Activated naive CD8-positive, alpha-beta T cell treated with anti-CD3 and anti-CD28 coated beads for 36 hours (primary cell): ENCODE results near the gene TRIP4. TPM values are rescaled to one million over a fixed set of nuclear protein-coding genes. Genes with fewer than 3 reads are reported as not detected.
A peak's percentile ranks its signal among the peaks of the same experiment; 100 is the strongest.

Experiments used
- DNase-seq: peaks from one replicate; pipeline ENCODE4 v3.0.0; 2021
- H3K27ac Mint-ChIP-seq: one replicate; pipeline ENCODE4 v1.8.0; 2022; ENCODE audit warnings: mild to moderate bottlenecking, moderate library complexity, mixed read lengths
- H3K27me3 Mint-ChIP-seq: one replicate; pipeline ENCODE4 v1.8.0; 2022; ENCODE audit warnings: mild to moderate bottlenecking, mixed read lengths
- H3K36me3 Mint-ChIP-seq: one replicate; pipeline ENCODE4 v1.8.0; 2021; ENCODE audit warnings: mild to moderate bottlenecking, mixed read lengths
- H3K4me1 Mint-ChIP-seq: one replicate; pipeline ENCODE4 v1.8.0; 2021; ENCODE audit warnings: mixed read lengths
- H3K4me3 Mint-ChIP-seq: one replicate; pipeline ENCODE4 v1.8.0; 2022; ENCODE audit warnings: mild to moderate bottlenecking, moderate library complexity, mixed read lengths
- H3K9me3 Mint-ChIP-seq: one replicate; pipeline ENCODE4 v1.8.0; 2022; ENCODE audit warnings: mixed read lengths
- total RNA-seq, 2 experiments: library from RNA; stranded (reverse); gene quantifications; one replicate each; pipeline ENCODE4 v1.2.3, GENCODE V29; 2021

TRIP4 gene
- total RNA-seq, 2 experiments from 2014 or later = 18.0 to 18.4 TPM

DNA sequence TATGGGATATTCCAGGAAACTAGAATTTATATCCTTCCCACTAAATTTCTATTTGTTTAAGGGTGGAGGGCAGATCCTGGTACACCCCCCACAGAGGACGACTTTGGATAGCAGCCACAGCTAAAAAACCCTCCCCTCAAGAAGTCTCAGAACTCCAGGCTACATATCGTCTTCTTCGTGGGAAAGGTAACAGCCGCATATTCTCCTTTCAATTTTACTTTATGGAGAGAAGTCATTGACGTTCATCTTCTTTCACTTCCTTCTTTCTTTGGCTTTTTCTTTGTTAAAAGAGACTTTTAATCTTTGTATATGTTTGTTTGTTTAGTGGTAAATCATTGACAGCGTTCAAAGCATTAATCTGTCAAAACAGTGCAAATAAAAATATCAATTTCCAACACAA, 36.3 kb downstream of the TRIP4 start:
- H3K9me3 Mint-ChIP-seq = no peaks in the 10 kb centered on the region
- H3K36me3 Mint-ChIP-seq = peaks cover 8% of the 10 kb centered on the region
- peaks cover 20% of the 10 kb centered on the region for H3K4me1 Mint-ChIP-seq
- no peak for DNase-seq
- no peaks in the 10 kb centered on the region for H3K27me3 Mint-ChIP-seq
- H3K4me3 Mint-ChIP-seq = no peak overlapping the region
- H3K27ac Mint-ChIP-seq = peak overlapping the region; percentile 0

DNA sequence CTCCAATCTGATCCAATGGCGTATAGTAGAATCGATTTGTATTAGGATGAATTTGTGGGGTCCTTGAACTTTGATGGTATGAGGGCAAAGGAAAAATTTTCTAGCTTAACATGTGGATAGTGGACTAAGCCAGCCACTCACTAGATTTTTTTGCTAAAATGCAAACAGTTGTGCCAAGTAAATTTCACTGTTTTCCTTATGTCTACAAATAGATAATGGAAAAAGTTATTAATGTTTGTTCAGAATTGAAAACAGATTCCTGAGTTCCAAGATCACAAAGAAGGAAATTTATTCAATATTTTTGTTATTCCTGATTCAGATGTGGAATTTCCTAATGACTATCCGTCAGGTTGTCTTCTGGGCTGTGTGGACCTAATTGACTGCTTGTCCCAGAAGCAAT, 37.6 kb downstream of the TRIP4 start:
- H3K4me3 Mint-ChIP-seq = no peak overlapping the region
- peaks cover 8% of the 10 kb centered on the region for H3K36me3 Mint-ChIP-seq
- no peaks in the 10 kb centered on the region for H3K27me3 Mint-ChIP-seq
- DNase-seq = no peak
- peaks cover 30% of the 10 kb centered on the region for H3K4me1 Mint-ChIP-seq
- no peaks in the 10 kb centered on the region for H3K9me3 Mint-ChIP-seq
- no peak overlapping the region for H3K27ac Mint-ChIP-seq

DNA sequence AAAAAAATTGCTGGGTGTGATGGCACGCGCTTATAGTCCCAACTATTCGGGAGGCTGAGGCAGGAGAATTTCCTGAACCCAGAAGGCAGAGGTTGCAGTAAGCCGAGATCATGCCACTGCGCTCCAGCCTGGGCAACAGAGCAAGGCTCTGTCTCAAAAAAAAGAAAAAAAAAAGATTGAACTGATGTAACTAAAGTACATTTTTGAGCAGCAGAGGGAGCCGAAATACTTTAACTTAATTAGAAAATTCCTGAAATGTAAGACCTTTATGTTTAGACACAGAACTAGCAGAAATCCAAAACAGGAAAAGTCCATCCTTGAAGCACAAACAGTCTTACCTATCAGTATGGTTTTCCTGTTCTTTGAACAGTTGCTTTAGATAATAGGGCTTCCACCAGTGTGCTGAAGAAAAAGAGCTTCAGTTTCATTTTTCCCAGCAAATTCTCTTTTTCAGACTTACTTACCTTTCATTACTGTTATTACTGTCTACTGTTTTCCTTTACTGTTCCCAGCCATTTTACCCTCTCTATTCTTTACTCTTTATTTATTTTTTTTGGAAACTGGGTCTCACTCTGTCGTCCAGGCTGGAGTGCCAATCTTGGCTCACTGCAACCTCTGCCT, 39.3 kb downstream of the TRIP4 start:
- no peaks in the 10 kb centered on the region for H3K27me3 Mint-ChIP-seq
- peak overlapping the region; percentile 69 for H3K27ac Mint-ChIP-seq
- H3K36me3 Mint-ChIP-seq = peaks cover 11% of the 10 kb centered on the region
- no peaks in the 10 kb centered on the region for H3K9me3 Mint-ChIP-seq
- H3K4me3 Mint-ChIP-seq = no peak overlapping the region
- H3K4me1 Mint-ChIP-seq = peaks cover 39% of the 10 kb centered on the region
- no peak for DNase-seq

DNA sequence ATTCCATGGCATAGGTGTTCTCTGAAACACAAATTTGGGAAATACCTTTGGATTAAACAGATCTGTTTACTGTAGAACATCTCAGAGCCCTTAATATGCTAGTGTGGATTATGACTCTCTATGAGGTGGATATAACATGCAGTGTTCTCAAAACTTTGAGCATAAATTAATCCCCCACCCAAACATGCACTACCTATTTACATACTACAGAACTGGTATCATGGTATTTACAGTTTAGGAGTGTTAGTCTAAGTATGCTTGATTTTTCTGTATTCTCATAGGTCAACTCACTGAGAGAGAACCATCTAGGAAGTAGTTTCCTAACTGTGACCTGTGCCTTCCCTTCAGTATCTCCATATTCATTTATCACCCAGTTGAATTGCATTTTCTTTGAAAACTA, 41.8 kb downstream of the TRIP4 start:
- no peak for DNase-seq
- H3K9me3 Mint-ChIP-seq = no peaks in the 10 kb centered on the region
- peaks cover 15% of the 10 kb centered on the region for H3K36me3 Mint-ChIP-seq
- no peaks in the 10 kb centered on the region for H3K27me3 Mint-ChIP-seq
- H3K27ac Mint-ChIP-seq = peak overlapping the region; percentile 92
- H3K4me3 Mint-ChIP-seq = peak overlapping the region; percentile 45
- H3K4me1 Mint-ChIP-seq = peaks cover 39% of the 10 kb centered on the region

DNA sequence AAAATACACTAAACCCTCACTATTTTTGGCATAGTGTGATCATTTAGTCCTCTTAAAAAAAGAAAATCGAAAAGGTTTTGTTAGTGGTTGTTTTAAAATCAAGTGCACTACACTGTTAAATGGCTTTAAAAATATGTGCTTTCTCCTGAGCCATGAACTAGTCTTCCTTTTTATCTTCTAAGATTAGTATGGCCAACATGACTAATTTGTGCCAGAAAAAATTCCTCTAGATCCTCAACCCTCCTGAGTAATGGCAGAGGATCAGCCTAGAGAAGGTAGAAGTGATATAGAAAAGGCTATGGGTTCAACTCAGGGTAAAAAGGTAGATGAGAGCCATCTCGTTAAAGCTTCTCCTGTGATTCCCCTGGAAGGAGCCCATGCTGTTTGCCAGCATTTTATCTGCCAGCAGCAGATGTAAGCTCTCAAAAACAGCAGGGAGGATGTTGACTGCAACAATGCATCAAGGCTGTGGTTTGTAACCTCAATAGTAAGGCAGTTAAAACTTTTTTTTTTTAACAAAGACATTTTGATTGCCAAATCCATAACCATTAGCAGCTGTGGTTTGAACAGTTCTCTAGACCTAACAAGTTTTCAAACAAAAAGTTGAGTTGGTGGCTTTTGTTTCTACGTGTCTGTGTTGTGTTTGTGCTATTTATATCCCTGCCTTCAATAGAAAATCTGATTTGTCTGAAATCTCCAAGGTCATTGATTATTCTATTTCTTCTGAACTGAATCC, 42.5 kb downstream of the TRIP4 start:
- H3K4me1 Mint-ChIP-seq = peaks cover 39% of the 10 kb centered on the region
- H3K27me3 Mint-ChIP-seq = no peaks in the 10 kb centered on the region
- peak; percentile 11 for DNase-seq
- H3K27ac Mint-ChIP-seq = peak overlapping the region; percentile 92
- no peaks in the 10 kb centered on the region for H3K9me3 Mint-ChIP-seq
- H3K36me3 Mint-ChIP-seq = peaks cover 16% of the 10 kb centered on the region
- peak overlapping the region; percentile 45 for H3K4me3 Mint-ChIP-seq

DNA sequence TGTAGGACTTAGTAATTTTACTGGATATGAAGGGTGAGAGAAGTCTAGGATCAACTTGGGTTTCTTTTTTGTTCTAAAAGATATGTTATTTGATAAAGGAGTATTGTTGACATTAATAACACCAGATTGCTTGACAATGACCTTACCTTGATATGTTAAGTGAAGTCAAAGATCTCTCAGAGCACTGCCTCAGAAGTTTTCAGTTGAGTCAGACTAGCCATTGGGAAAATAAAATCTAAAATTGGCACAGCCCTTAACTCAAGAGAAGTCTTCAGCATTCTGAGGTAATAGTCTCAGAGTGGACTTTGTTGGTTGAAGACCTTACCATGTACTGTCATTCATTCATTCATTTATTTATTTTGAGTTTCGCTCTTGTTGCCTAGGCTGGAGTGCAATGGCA, 50.3 kb downstream of the TRIP4 start:
- H3K4me1 Mint-ChIP-seq = peaks cover 33% of the 10 kb centered on the region
- peak overlapping the region; percentile 63 for H3K27ac Mint-ChIP-seq
- H3K4me3 Mint-ChIP-seq = no peak overlapping the region
- peaks cover 29% of the 10 kb centered on the region for H3K36me3 Mint-ChIP-seq
- no peaks in the 10 kb centered on the region for H3K27me3 Mint-ChIP-seq
- H3K9me3 Mint-ChIP-seq = peaks cover 2% of the 10 kb centered on the region
- DNase-seq = no peak

DNA sequence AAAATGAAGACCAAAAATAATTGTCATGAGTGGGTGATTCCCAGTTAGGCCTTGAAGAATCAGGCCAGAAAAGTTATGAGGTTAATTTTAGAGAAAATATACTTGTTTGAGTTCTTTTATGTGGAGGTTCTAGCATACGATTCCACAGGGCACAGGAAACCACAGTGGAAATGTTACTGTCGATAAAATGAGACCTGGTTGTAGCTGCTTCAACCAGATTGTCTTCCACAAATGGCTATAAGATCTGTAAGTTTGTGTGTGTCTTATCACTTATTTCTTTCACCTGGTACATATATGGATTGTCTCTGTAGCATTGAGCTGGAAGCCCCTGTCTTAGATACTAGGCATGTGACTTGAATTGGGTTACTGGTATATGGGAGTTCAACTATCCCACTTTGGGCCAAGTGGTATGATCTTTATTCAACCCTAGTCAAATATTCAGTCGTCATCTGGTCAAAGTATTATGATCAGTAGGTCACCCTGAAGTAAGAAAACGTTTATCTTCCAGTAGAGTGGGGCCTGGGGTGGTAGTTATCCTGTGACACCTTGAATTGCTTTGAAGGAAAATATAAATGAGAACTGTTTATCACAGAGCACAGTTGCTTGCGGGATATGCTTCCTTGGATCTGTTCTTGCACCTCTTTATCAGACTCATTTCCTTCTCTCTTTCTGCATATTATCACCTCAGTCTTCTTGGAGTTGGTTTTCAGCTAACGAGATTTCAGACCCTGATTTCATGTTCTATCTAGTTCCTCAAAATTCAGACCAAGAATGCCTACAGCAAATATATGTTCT, 51.2 kb downstream of the TRIP4 start:
- H3K4me3 Mint-ChIP-seq = peak overlapping the region; percentile 16
- H3K27me3 Mint-ChIP-seq = no peaks in the 10 kb centered on the region
- H3K4me1 Mint-ChIP-seq = peaks cover 41% of the 10 kb centered on the region
- no peak for DNase-seq
- peak overlapping the region; percentile 63 for H3K27ac Mint-ChIP-seq
- peaks cover 2% of the 10 kb centered on the region for H3K9me3 Mint-ChIP-seq
- H3K36me3 Mint-ChIP-seq = peaks cover 27% of the 10 kb centered on the region

DNA sequence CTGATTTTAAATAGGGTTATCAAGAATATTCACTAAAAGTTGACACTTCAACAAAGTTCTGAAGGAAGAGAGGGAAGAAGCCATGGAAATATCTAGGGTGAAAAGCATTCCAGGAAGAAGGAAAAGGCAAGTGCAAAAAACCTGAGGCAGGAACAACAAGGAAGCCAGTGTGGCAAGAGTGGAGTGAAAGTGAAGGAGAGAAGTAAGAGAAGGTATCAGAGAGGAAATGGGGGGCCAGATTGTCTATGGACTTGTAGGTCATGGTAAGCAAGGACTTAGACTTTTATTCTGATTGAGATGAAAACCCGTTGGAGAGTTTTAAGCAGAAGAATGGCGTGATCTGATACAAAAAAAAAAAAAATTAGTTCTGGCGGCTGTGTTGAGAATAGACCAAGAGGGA, 54.2 kb downstream of the TRIP4 start:
- H3K36me3 Mint-ChIP-seq = peaks cover 27% of the 10 kb centered on the region
- H3K27ac Mint-ChIP-seq = peak overlapping the region; percentile 72
- H3K27me3 Mint-ChIP-seq = no peaks in the 10 kb centered on the region
- H3K9me3 Mint-ChIP-seq = peaks cover 2% of the 10 kb centered on the region
- H3K4me1 Mint-ChIP-seq = peaks cover 57% of the 10 kb centered on the region
- DNase-seq = no peak
- no peak overlapping the region for H3K4me3 Mint-ChIP-seq

DNA sequence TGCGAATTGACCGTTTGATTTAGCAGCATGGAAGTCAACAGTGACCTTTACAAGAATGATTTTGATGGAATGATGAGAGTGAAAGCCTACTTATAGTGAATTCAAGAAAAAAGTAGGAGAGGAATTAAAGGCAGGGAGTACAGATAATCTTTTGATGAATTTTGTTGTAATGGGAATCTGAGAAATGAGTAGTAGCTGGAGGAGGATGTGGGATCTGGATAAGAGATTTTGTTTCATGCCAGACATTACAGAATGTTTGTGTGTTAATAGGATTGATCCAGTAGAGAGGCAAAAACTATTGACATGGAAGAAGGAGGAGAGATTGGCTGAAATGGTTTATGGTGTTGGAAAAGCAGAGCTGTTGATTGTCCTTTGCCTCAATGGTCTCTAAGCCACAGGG, 55.4 kb downstream of the TRIP4 start:
- H3K4me1 Mint-ChIP-seq = peaks cover 55% of the 10 kb centered on the region
- peak overlapping the region; percentile 96 for H3K27ac Mint-ChIP-seq
- H3K36me3 Mint-ChIP-seq = peaks cover 29% of the 10 kb centered on the region
- no peak overlapping the region for H3K4me3 Mint-ChIP-seq
- no peak for DNase-seq
- H3K27me3 Mint-ChIP-seq = no peaks in the 10 kb centered on the region
- peaks cover 2% of the 10 kb centered on the region for H3K9me3 Mint-ChIP-seq

DNA sequence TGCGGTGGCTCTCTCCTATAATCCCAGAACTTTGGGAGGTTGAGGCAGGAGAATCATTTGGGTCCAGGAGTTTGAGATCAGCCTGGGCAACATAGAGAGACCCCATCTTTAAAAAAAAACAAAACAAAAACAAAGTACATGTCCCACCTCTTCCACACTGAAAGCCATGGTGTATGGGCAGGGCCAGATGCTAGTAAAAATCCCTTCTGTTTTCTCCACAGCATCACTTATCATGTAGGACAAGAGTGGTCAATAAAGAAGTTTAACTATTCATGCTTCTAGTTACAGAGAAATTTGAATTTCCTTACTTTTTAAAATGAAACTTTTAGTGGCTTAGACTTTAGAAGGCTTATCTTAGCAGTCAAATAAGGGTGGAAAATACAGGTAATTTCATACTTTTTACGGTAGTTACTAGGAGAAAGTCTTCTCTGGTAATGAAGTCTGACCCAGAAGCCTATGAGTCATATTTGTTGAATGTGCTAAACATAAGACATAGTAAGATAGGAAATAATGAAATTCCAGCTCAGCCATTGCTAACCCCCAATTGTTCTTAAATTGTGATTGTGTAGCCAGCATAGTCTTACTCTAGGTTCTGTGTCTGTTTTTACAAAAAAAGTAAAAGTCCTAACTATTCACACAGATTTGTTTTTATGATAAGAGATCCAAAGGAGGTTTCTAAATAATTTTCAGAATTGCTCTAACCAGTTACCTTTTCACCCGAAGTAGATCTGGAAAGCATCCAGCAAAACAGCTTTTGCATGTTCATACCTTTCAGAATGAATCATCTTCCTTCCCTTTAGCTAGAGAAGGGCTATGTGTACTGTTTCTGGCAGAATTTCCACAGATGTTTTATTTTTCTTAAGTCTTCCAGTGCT, 56.3 kb downstream of the TRIP4 start:
- peaks cover 2% of the 10 kb centered on the region for H3K9me3 Mint-ChIP-seq

DNA sequence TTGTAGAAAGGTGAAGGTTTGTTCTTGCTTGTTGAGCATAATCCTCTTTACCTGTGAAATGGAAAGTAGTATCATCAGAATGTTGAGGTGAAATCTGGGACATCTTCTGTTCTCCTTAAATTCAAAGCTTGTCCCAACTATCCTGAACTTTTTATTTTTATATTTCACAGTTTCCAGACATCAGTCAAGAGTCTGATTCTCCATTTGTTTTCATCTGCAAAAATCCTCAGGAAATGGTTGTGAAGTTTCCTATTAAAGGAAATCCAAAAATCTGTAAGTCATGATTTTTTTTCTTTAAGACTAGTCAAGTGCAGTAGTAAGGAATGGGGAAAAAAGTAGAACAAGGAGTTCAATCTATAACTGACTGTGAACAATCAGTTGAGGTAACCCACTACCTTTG, 57.2 kb downstream of the TRIP4 start:
- DNase-seq = no peak
- peaks cover 49% of the 10 kb centered on the region for H3K4me1 Mint-ChIP-seq
- peak overlapping the region; percentile 78 for H3K4me3 Mint-ChIP-seq
- H3K27me3 Mint-ChIP-seq = no peaks in the 10 kb centered on the region
- peaks cover 30% of the 10 kb centered on the region for H3K36me3 Mint-ChIP-seq
- peak overlapping the region; percentile 96 for H3K27ac Mint-ChIP-seq
- H3K9me3 Mint-ChIP-seq = peaks cover 2% of the 10 kb centered on the region

More for the DNA sequence above, 56.3 kb downstream of the TRIP4 start:
- H3K27ac Mint-ChIP-seq = peak overlapping the region; percentile 96
- H3K4me1 Mint-ChIP-seq = peaks cover 51% of the 10 kb centered on the region
- H3K36me3 Mint-ChIP-seq = peaks cover 30% of the 10 kb centered on the region
- H3K27me3 Mint-ChIP-seq = no peaks in the 10 kb centered on the region
- peak overlapping the region; percentile 78 for H3K4me3 Mint-ChIP-seq
- no peak for DNase-seq

DNA sequence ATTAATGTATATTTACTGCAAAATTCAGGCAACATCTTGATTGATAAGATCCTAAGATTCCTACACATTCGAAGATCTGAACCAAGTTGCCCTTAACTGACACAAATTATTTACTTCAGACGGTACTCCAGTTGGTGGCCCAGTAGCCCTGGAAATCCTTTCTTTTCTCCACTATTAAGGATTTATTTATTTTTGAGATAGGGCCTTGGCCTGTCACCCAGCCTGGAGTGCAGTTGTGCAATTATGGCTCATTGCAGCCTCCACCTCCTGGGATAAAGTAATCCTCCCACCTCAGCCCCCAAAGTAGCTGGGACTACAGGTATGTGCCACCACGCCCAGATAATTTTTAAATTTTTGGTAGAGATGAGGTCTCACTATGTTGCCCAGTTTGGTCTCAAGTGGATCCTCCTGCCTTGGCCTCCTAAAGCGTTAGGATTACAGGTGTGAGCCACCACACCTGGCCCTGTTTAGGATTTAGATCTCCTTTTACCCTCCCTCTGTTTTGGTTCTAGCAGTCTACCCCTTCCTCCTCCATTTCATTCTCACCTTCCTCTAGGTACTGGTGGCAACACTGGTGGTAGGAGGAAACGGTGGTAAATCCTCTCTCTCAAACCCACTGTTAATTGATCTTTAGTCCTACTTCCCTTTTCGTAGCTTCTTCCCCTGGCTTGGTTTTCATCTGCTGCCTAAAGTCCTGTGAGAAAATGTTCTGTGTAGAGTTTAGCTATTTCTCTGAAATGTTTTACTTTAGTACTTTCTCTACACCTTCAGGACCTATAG, 60.1 kb downstream of the TRIP4 start:
- Mint-ChIP-seq H3K4me1 (peaks cover 47% of the 10 kb centered on the region), H3K4me3 (no peak overlapping the region), H3K27me3 (no peaks in the 10 kb centered on the region), H3K9me3 (no peaks in the 10 kb centered on the region), H3K36me3 (peaks cover 21% of the 10 kb centered on the region), H3K27ac (peak overlapping the region; percentile 35)
- no peak for DNase-seq

DNA sequence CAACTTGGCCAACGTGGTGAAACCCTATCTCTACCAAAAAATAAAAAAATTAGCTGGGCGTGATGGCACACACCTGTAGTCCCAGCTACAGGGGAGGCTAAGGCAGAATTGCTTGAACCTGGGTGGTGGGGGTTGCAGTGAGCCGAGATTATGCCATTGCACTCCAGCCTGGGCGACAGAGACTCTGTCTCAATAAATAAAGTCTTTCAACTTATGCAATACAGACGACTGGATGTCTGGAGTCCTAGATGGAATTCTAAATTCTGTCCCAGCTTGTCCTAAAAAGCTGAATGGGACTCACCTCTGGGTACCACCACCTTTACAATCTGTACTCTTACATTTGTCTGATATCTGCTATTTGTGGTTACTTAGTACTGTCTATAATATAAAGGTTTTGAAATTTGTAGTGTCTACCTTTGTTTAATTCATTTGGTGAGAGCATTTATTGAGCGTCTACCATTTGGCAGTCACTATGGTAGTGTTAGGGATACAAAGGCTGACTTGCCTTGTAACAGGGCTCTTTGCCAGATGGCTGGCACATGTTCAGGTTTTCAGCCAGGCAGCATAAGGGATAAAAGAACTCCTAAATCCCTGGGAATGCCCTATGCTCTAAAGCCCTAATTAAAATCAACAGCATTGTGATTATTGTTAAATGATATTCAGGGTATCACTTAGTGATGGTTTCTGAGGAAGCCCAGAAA, 65.5 kb downstream of the TRIP4 start:
- no peak for DNase-seq
- H3K27me3 Mint-ChIP-seq = no peaks in the 10 kb centered on the region
- no peaks in the 10 kb centered on the region for H3K9me3 Mint-ChIP-seq
- H3K36me3 Mint-ChIP-seq = peaks cover 5% of the 10 kb centered on the region
- no peak overlapping the region for H3K4me3 Mint-ChIP-seq
- no peak overlapping the region for H3K27ac Mint-ChIP-seq
- H3K4me1 Mint-ChIP-seq = peaks cover 56% of the 10 kb centered on the region

DNA sequence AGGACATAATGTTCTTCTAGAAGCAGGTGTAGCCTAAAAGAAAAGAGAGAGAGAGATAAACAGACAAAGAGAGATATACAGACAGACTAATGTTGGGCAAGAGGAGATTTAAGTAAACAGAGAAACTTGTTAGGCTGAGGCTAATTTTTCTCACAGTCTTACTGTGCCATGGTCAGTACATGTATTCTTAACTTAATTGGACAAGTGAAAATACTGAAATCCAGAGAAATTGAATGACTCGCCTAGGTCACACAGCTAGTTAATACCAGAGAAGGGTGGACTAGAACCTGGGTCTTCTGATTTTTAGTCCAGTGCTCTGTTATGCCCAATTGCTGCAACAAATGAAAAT, 66.0 kb downstream of the TRIP4 start:
- H3K27me3 Mint-ChIP-seq = no peaks in the 10 kb centered on the region
- H3K9me3 Mint-ChIP-seq = no peaks in the 10 kb centered on the region
- H3K4me3 Mint-ChIP-seq = no peak overlapping the region
- peaks cover 2% of the 10 kb centered on the region for H3K36me3 Mint-ChIP-seq
- H3K27ac Mint-ChIP-seq = no peak overlapping the region
- no peak for DNase-seq
- peaks cover 54% of the 10 kb centered on the region for H3K4me1 Mint-ChIP-seq
